GM12878 (cell line): ENCODE results near the gene PTPRJ. TPM values are rescaled to one million over a fixed set of nuclear protein-coding genes. Genes with fewer than 3 reads are reported as not detected.
"Not testable (repeated sequence)": the region's sequence is repeated elsewhere in the genome, so short reads cannot be mapped to it uniquely, and the experiment has no call there.

Source experiments
- ATAC-seq: fragments of 200-7000 bp; cut with Tn5 transposase; 3 replicates; pipeline ENCODE4 v1.9.1; 2020; ENCODE audit warnings: mild to moderate bottlenecking, moderate library complexity
- BruUV-seq: library from RNA; stranded (reverse); fragments of 400-500 nt; replicated peaks from 2 replicates; lab custom pipeline; 2021; lab: Mats Ljungman, UMichigan
- CTCF ChIA-PET: fragments of 300-600 bp; sonication (Branson Sonifier 250); formaldehyde crosslinking; extraction: SDS; loops from one replicate; lab custom pipeline; 2021; ENCODE audit warnings: inconsistent platforms; lab: Yijun Ruan, JAX
- POLR2A ChIA-PET: fragments of 350-600 bp; formaldehyde crosslinking; extraction: SDS; loops from one replicate; lab custom pipeline; 2021; ENCODE audit warnings: inconsistent platforms; lab: Charles Lee
- RAD21 ChIA-PET: fragments of 300-600 bp; sonication (Branson Sonifier 250); formaldehyde crosslinking; loops from one replicate; lab custom pipeline; 2023; ENCODE audit warnings: antibody characterized with exemption; ENCODE audit not compliant: unreplicated experiment; lab: Charles Lee
- SMC1A ChIA-PET: fragments of 300-600 bp; sonication (Branson Sonifier 250); formaldehyde crosslinking; loops from one replicate; lab custom pipeline; 2023; ENCODE audit not compliant: unreplicated experiment, uncharacterized antibody; lab: Charles Lee
- DNase-seq: peaks from one replicate; pipeline ENCODE4 v3.0.0-alpha.2; 2011; ENCODE audit warnings: low read depth, low spot score
- FAIRE-seq: peaks from 3 replicates; lab custom pipeline; 2011; peaks lifted over from hg19 to GRCh38; lab: Jason Lieb, UNC
- H2AFZ ChIP-seq: 2 replicates; pipeline ENCODE4 v1.6.0; 2011; ENCODE audit warnings: low read depth, low read length, control low read depth; ENCODE audit not compliant: control insufficient read depth
- H3K27ac ChIP-seq: 2 replicates; pipeline ENCODE4 v1.5.1; 2011; ENCODE audit warnings: control low read depth; ENCODE audit not compliant: control insufficient read depth, insufficient read depth
- H3K27me3 ChIP-seq, 2 experiments: replicated peaks in 1 of 2; 2 replicates each; pipeline versions ENCODE4 v1.6.0 to v1.6.1; 2011; ENCODE audit warnings: low read length in 1 of 2; ENCODE audit not compliant: control insufficient read depth in 2 of 2, insufficient read depth in 2 of 2
- H3K36me3 ChIP-seq, 2 experiments: 2 replicates each; pipeline ENCODE4 v1.5.1; 2011; ENCODE audit warnings: low read length in 1 of 2; ENCODE audit not compliant: control insufficient read depth in 2 of 2, insufficient read depth in 2 of 2
- H3K4me1 ChIP-seq: 2 replicates; pipeline ENCODE4 v1.6.1; 2011; ENCODE audit warnings: mild to moderate bottlenecking, low read length, moderate library complexity, mixed read lengths; ENCODE audit not compliant: control insufficient read depth, insufficient read depth
- H3K4me2 ChIP-seq: 2 replicates; pipeline ENCODE4 v1.6.0; 2011; ENCODE audit warnings: control low read depth; ENCODE audit not compliant: control insufficient read depth, insufficient read depth
- H3K4me3 ChIP-seq: fragments of 200-600 bp; sonication (generic); 2 replicates; pipeline ENCODE4 v1.5.1; 2016
- H3K79me2 ChIP-seq: 2 replicates; pipeline ENCODE4 v1.6.0; 2011; ENCODE audit warnings: low read length; ENCODE audit not compliant: control insufficient read depth, insufficient read depth
- H3K9ac ChIP-seq: 2 replicates; pipeline ENCODE4 v1.8.0; 2011; ENCODE audit warnings: low read length, control low read depth, mixed read lengths; ENCODE audit not compliant: control insufficient read depth, insufficient read depth
- H3K9me3 ChIP-seq: replicated peaks from 3 replicates; pipeline ENCODE4 v1.5.1; 2011; ENCODE audit warnings: mild to moderate bottlenecking, low read length; ENCODE audit not compliant: control insufficient read depth, insufficient read depth
- H4K20me1 ChIP-seq: 2 replicates; pipeline ENCODE4 v1.6.0; 2011; ENCODE audit not compliant: control insufficient read depth, insufficient read depth
- HDAC6 ChIP-seq: fragments of 200-600 bp; sonication (generic); IDR thresholded peaks from one replicate; pipeline ENCODE4 v1.8.0; 2017; ENCODE audit warnings: antibody characterized with exemption; ENCODE audit not compliant: unreplicated experiment
- WGBS: methylation state at CpG from one replicate; pipeline ENCODE4 v1.1.6; 2016; ENCODE audit warnings: low lambda C conversion rate; ENCODE audit not compliant: insufficient replicate concordance, insufficient coverage; ENCODE audit errors: missing lambda C conversion rate; 5-methylcytosine and 5-hydroxymethylcytosine counted together
- in situ Hi-C: fragments of 300-500 bp; cut with MboI; formaldehyde crosslinking; loops from 9 replicates; pipeline ENCODE4 v1.14.3; 2018; ENCODE audit warnings: mixed read lengths
- intact Hi-C: fragments of 100-400 bp; cut with micrococcal nuclease; formaldehyde crosslinking; loops from one replicate; pipeline ENCODE4 v1.14.2; 2022; ENCODE audit not compliant: unreplicated experiment
- polyA plus RNA-seq, 11 experiments: library from polyadenylated mRNA; depleted of rRNA in 4 of 11; unstranded in 6 of 11; stranded (reverse) in 5 of 11; fragments of >200 nt; fragmentation: Nextera tagmentation in 4 of 11; fragmentation: Illumina TruSeq in 1 of 11; extraction: Ambion mirVana in 4 of 11; extraction: Trizol in 1 of 11; gene quantifications; 1 replicate in 1 of 11; 2 replicates in 10 of 11; pipeline versions ENCODE4 v1.2.1 to v1.2.3, GENCODE V29; 2011 to 2016; ENCODE audit warnings: inconsistent platforms in 2 of 11, missing spikeins in 2 of 11, low read depth in 1 of 11
- total RNA-seq, 4 experiments: library from RNA; depleted of rRNA in 3 of 4; stranded (reverse); fragments of >200 nt in 3 of 4; fragmentation: Illumina TruSeq in 1 of 4; extraction: Trizol in 1 of 4; gene quantifications; 2 replicates each; pipeline versions ENCODE4 v1.2.1 to v1.2.3, GENCODE V29; 2013 to 2021

The PTPRJ gene
- total and polyA plus RNA-seq, 10 of the 15 experiments (the other 5 are each of a cell fraction or from before 2014, with no cell fraction given), result 0.22 to 22.4 (median 7.4) TPM

DNA sequence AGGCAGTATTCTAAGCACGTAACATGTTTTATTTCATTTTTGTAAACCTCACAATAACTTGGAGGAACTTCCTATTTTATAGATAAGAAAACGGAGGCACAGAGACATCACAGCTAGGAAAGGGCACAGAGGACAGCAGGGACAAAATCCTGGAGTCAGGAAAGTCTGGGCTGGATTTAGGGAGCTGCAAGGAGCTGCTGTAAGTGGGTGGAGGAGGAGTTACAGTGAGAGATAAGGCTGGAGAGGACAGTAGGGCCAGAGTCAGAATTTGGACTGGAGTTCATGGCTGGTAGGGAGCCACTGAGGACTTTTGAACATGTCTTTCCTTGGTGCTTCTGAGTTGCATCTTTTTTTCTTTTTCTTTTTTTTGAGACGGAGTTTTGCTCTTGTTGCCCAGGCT lies 32.2 kb upstream of the PTPRJ start:
- Histone ChIP-seq H3K79me2 (no peaks in the 10 kb centered on the region), H3K36me3 (no peaks in the 10 kb centered on the region), H3K27me3 (no peaks in the 10 kb centered on the region), H3K4me2 (no peak overlapping the region), H3K4me3 (no peak overlapping the region), H2AFZ (no peak overlapping the region), H3K27ac (no peak overlapping the region), H3K9ac (no peak overlapping the region), H3K4me1 (peaks cover 8% of the 10 kb centered on the region; the same call in 1 of the 2 replicates), H3K9me3 (no peaks in the 10 kb centered on the region), H4K20me1 (no peaks in the 10 kb centered on the region)
- no peak for TF ChIP-seq HDAC6
- intact Hi-C loops (no loop called here), in situ Hi-C loops (loop anchor here (25.0 kb wide), 1 partner anchor 364 kb away; the partner anchor contains the start of genes OR4C3 and OR4S1)
- 46% methylated on average over 3 of the region's 3 CpGs for WGBS
- CTCF ChIA-PET, result no interaction called here
- DNase-seq (no peak), FAIRE-seq (no peak), ATAC-seq (no peak)
- no TSS peak for BruUV-seq
- SMC1A ChIA-PET, result interaction anchor here (1.4 kb wide), 1 partner anchor 159 kb away, joined by 6 read pairs; no protein-coding TSS in a partner anchor
- RAD21 ChIA-PET, result no interaction called here
- POLR2A ChIA-PET, result no interaction called here

DNA sequence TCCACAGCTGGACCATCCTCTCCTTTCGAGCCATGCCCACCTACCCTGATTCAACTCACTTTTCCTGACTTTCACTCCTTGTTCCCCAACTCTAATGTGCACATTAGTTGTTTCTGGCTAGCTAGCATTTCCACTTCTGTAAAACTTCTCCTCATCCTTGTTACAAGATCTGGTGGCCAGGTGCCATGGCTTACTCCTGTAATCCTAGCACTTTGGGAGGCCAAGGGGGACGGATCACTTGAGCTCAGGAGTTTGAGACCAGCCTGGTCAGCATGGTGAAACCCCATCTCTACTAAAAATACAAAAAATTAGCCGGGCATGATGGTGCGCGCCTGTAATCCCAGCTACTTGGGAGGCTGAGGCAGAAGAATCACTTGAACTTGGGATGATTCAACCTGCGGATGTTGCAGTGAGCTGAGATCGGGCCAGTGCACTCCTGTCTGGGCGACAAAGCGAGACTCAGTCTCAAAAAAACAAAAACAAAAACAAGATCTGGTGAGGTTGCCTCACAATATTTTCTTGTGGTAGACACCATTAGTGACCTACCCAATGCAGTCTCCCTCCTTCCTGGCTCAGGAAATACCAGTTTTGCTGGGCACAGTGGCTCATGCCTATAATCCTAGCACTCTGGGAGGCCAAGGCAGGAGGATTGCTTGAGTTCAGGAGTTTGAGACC lies 31.2 kb upstream of the PTPRJ start:
- H3K9ac ChIP-seq, DNase-seq, H3K27ac ChIP-seq, intact Hi-C loops, H3K4me3 ChIP-seq, H3K4me1 ChIP-seq, H3K79me2 ChIP-seq, H3K4me2 ChIP-seq, ATAC-seq, H3K9me3 ChIP-seq, H3K36me3 ChIP-seq, H3K27me3 ChIP-seq, H4K20me1 ChIP-seq, H2AFZ ChIP-seq, BruUV-seq: not testable (repeated sequence)
- peak; percentile 89 for FAIRE-seq
- ChIA-PET RAD21 (interaction anchor here (0.5 kb wide), 1 partner anchor 121 kb away, joined by 3 read pairs; no protein-coding TSS in a partner anchor), CTCF (interaction anchor here (2.3 kb wide), 1 partner anchor 14 kb away, joined by 9 read pairs; no protein-coding TSS in a partner anchor), SMC1A (interaction anchor here (0.8 kb wide), 1 partner anchor 260 kb away, joined by 3 read pairs; no protein-coding TSS in a partner anchor), POLR2A (interaction anchor here (0.6 kb wide), 1 partner anchor 31 kb away, joined by 3 read pairs; no protein-coding TSS in a partner anchor)
- 69% methylated on average over 9 of the region's 9 CpGs for WGBS
- in situ Hi-C loops, result loop anchor here (25.0 kb wide), 1 partner anchor 363 kb away; the partner anchor contains the start of genes OR4C3 and OR4S1
